RWPE2 (cell line): ENCODE results near the gene ZNF148.
"Not testable (repeated sequence)": the region's sequence is repeated elsewhere in the genome, so short reads cannot be mapped to it uniquely, and the experiment has no call there.

Experiments
- ATAC-seq: fragments of 200-7000 bp; cut with Tn5 transposase; 3 replicates; pipeline ENCODE4 v1.9.1; 2021; ENCODE audit warnings: low read depth
- DNase-seq: peaks from one replicate; pipeline ENCODE4 v3.0.0-alpha.2; 2020; ENCODE audit warnings: low spot score
- H3K27ac ChIP-seq: fragments of 450-650 bp; 2 replicates; pipeline ENCODE4 v1.5.1; 2017; ENCODE audit warnings: mild to moderate bottlenecking; ENCODE audit not compliant: poor library complexity, severe bottlenecking
- H3K27me3 ChIP-seq: fragments of 250-450 bp; sonication (Bioruptor Pico); 2 replicates; pipeline ENCODE4 v1.5.1; 2021; ENCODE audit warnings: mild to moderate bottlenecking, moderate library complexity; ENCODE audit not compliant: insufficient read depth, poor library complexity, severe bottlenecking
- H3K36me3 ChIP-seq: fragments of 250-450 bp; sonication (Bioruptor Pico); 2 replicates; pipeline ENCODE4 v1.5.1; 2020; ENCODE audit warnings: low read depth, mild to moderate bottlenecking, moderate library complexity
- H3K4me1 ChIP-seq: fragments of 250-450 bp; sonication (Bioruptor Pico); 2 replicates; pipeline ENCODE4 v1.5.1; 2021; ENCODE audit warnings: mild to moderate bottlenecking, moderate library complexity; ENCODE audit not compliant: insufficient read depth, poor library complexity, severe bottlenecking
- H3K4me3 ChIP-seq: fragments of 250-450 bp; sonication (Bioruptor Pico); 2 replicates; pipeline ENCODE4 v1.5.1; 2021; ENCODE audit warnings: mild to moderate bottlenecking, moderate library complexity; ENCODE audit not compliant: severe bottlenecking
- H3K9me3 ChIP-seq: fragments of 250-450 bp; sonication (Bioruptor Pico); 2 replicates; pipeline ENCODE4 v1.5.1; 2021; ENCODE audit warnings: mild to moderate bottlenecking, moderate library complexity; ENCODE audit not compliant: severe bottlenecking
- CTCF ChIP-seq: fragments of 450-650 bp; IDR thresholded peaks from one replicate; pipeline ENCODE4 v1.5.1; 2017; ENCODE audit warnings: mild to moderate bottlenecking, moderate library complexity; ENCODE audit not compliant: poor library complexity, severe bottlenecking

The ZNF148 gene

GRCh38 chr3:125410922-125411321, 35.8 kb upstream of the ZNF148 start:
- Histone ChIP-seq H3K36me3 (no peaks in the 10 kb centered on the region), H3K27ac (no peak overlapping the region), H3K4me1 (no peaks in the 10 kb centered on the region), H3K4me3 (no peak overlapping the region), H3K27me3 (no peaks in the 10 kb centered on the region), H3K9me3 (no peaks in the 10 kb centered on the region)
- TF ChIP-seq CTCF = no peak
- ATAC-seq (no peak), DNase-seq (no peak)

DNA sequence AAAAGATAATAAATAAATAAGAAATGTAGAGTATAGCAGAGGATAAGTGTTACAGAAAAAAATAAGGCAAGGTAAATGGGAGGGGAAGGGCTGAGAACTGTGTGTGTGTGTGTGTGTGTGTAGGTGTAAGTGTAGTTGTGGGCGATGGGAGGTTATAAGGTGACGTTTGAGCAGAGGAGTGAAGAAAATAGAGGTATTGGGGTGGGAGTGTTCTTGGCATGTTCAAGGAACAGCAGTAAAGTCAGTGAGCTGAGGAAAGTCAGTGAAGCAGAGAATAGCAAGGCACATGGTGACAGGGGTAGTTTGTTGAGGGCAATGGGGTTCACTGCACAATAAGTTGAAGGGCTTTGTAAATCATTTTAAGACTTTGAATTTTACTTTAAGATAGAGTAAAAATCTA, 30.9 kb upstream of the ZNF148 start:
- H3K4me3 ChIP-seq = no peak overlapping the region
- ATAC-seq (no peak), DNase-seq (no peak)
- H3K9me3 ChIP-seq = no peaks in the 10 kb centered on the region
- TF ChIP-seq CTCF = no peak
- no peak overlapping the region for H3K27ac ChIP-seq
- no peaks in the 10 kb centered on the region for H3K4me1 ChIP-seq
- no peaks in the 10 kb centered on the region for H3K36me3 ChIP-seq
- no peaks in the 10 kb centered on the region for H3K27me3 ChIP-seq

GRCh38 chr3:125405515-125405914, 30.4 kb upstream of the ZNF148 start:
- not testable (repeated sequence) for H3K27ac ChIP-seq, DNase-seq, H3K9me3 ChIP-seq, H3K27me3 ChIP-seq, ATAC-seq, H3K4me1 ChIP-seq, H3K36me3 ChIP-seq, H3K4me3 ChIP-seq

DNA sequence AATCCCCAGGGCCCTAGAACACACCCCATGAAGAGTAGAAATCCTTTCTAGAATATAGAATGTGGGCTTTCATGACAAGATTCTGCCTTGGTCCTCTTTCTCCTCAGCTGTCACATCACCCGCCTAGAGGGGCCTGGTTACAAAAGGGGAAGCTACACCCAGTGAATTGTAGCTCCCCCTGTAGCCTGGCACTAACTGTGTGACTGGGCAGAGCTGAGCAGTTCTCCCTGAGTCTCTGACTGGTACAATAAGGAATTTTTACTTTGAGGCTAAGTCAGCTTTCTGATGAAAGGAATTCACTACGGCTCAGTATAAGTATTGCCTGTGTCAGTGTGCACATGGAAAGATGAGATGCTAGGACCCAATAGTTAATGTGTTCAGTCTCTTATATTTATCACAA, 28.7 kb upstream of the ZNF148 start:
- Histone ChIP-seq H3K27ac (no peak overlapping the region), H3K4me3 (no peak overlapping the region), H3K9me3 (no peaks in the 10 kb centered on the region), H3K36me3 (no peaks in the 10 kb centered on the region), H3K27me3 (no peaks in the 10 kb centered on the region), H3K4me1 (no peaks in the 10 kb centered on the region)
- no peak for DNase-seq
- no peak for TF ChIP-seq CTCF
- no peak for ATAC-seq

- no peak for DNase-seq
- ATAC-seq = no peak
- H3K27me3 ChIP-seq = no peaks in the 10 kb centered on the region
- no peak overlapping the region for H3K4me3 ChIP-seq
- H3K36me3 ChIP-seq = no peaks in the 10 kb centered on the region
- no peak overlapping the region for H3K27ac ChIP-seq
- no peaks in the 10 kb centered on the region for H3K4me1 ChIP-seq
- H3K9me3 ChIP-seq = no peaks in the 10 kb centered on the region
- TF ChIP-seq CTCF = no peak
Observed at GRCh38 chr3:125402639-125403038, 27.5 kb upstream of the ZNF148 start.
